Pancreas (tissue), 10 donors: ENCODE data around the gene ULBP2. TPM values are rescaled to one million over a fixed set of nuclear protein-coding genes. Genes with fewer than 3 reads are reported as not detected.

Experiments used
- ATAC-seq, 4 donors: fragments of 200-7000 bp; cut with Tn5 transposase; one replicate each; pipeline versions ENCODE4 v1.8.0 to v1.9.1; 2020; ENCODE audit warnings: mild to moderate bottlenecking in 4 of 4, moderate library complexity in 4 of 4
- DNase-seq, 6 donors: peaks; one replicate each; pipeline ENCODE4 v3.0.0-alpha.2; 2020
- FAIRE-seq: peaks from 2 replicates; lab custom pipeline; 2012; peaks lifted over from hg19 to GRCh38; lab: Jason Lieb, UNC
- H3K27ac ChIP-seq, 4 donors: fragments of 200-600 bp; sonication (generic); 1 replicate in 3 of 4; 2 replicates in 1 of 4; pipeline versions ENCODE4 v1.5.0 to v1.8.0; 2020
- H3K27me3 ChIP-seq, 4 donors: fragments of 200-600 bp; one replicate each; pipeline ENCODE4 v1.8.0; 2021
- H3K36me3 ChIP-seq, 3 donors: fragments of 200-600 bp; sonication (generic) in 1 of 3; one replicate each; pipeline versions ENCODE4 v1.5.0 to v1.8.0; 2020 to 2021
- H3K4me1 ChIP-seq, 3 donors: fragments of 200-600 bp; one replicate each; pipeline ENCODE4 v1.8.0; 2021
- H3K4me3 ChIP-seq, 4 donors: fragments of 200-600 bp; sonication (generic) in 2 of 4; one replicate each; pipeline versions ENCODE4 v1.5.0 to v1.8.0; 2020 to 2021
- H3K9me3 ChIP-seq, 4 donors: fragments of 200-600 bp; one replicate each; pipeline ENCODE4 v1.8.0; 2021
- WGBS, 2 donors: extraction: QIAGEN DNeasy Blood & Tissue Kit; methylation state at CpG; one replicate each; pipeline ENCODE4 v1.1.7; 2013; 5-methylcytosine and 5-hydroxymethylcytosine counted together
- intact Hi-C, 3 donors: fragments of 100-400 bp; cut with DNase I; formaldehyde crosslinking; loops; one replicate each; pipeline versions ENCODE4 v1.11.1 to v1.14.2; 2022
- polyA plus RNA-seq, 2 donors: library from polyadenylated mRNA; stranded (reverse); fragments of 200-250 nt; gene quantifications; one replicate each; pipeline ENCODE4 v1.2.3, GENCODE V29; 2013
- total RNA-seq, 6 donors: library from RNA; stranded (reverse); fragmentation: NEBNext Ultra II Directional in 4 of 6; extraction: Animal tissue kit (Norgen Biotek cat#: 25700) in 4 of 6; gene quantifications; one replicate each; pipeline versions ENCODE4 v1.2.1 to v1.2.4, GENCODE V29; 2021 to 2023
- TF ChIP-seq, protein P1 (sequence below), 4 donors: fragments of 200-600 bp; sonication (generic) in 3 of 4; IDR thresholded peaks; one replicate each; pipeline versions ENCODE4 v1.5.0 to v1.8.0; 2021; ENCODE audit warnings: antibody characterized with exemption in 4 of 4
- donor health status: healthy with polysubstance abuse.
- donor health status: DM: no; HTN: no; CAD: no; lungs with moderate emphysema.
- donor health status: DM: no; HTN: no; CAD: no.
- donor health status: control.
- donor health status: control.
- donor health status: Bipolar disorder and iron deficiency.
- donor health status: DM: yes; HTN: yes; CAD: no.
- donor health status: DM: no; HTN: no; CAD: no.
- donor health status: DM: no; HTN: no; CAD: no.
- donor health status: DM: yes; HTN: yes; CAD: no.

Gene ULBP2
- total and polyA plus RNA-seq, 8 donors = 0.19 to 0.37 (median 0.25) TPM; not detected in 3

- ATAC-seq (no peak), DNase-seq (no peak), FAIRE-seq (no peak)
- no peak overlapping the region for H3K27ac ChIP-seq
- no peaks in the 10 kb centered on the region for H3K36me3 ChIP-seq
- intact Hi-C loops = no loop called here
- peaks cover 0 to 4% (median 0%) of the 10 kb centered on the region in 4 donors for H3K27me3 ChIP-seq
- H3K4me3 ChIP-seq = no peak overlapping the region
- TF ChIP-seq, protein P1, sequence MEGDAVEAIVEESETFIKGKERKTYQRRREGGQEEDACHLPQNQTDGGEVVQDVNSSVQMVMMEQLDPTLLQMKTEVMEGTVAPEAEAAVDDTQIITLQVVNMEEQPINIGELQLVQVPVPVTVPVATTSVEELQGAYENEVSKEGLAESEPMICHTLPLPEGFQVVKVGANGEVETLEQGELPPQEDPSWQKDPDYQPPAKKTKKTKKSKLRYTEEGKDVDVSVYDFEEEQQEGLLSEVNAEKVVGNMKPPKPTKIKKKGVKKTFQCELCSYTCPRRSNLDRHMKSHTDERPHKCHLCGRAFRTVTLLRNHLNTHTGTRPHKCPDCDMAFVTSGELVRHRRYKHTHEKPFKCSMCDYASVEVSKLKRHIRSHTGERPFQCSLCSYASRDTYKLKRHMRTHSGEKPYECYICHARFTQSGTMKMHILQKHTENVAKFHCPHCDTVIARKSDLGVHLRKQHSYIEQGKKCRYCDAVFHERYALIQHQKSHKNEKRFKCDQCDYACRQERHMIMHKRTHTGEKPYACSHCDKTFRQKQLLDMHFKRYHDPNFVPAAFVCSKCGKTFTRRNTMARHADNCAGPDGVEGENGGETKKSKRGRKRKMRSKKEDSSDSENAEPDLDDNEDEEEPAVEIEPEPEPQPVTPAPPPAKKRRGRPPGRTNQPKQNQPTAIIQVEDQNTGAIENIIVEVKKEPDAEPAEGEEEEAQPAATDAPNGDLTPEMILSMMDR (IDR thresholded peaks at IDR 0.05) = no peak
- no peaks in the 10 kb centered on the region for H3K4me1 ChIP-seq
- WGBS, 2 donors = 8 to 18% methylated on average over 3 of the region's 3 CpGs
- no peaks in the 10 kb centered on the region for H3K9me3 ChIP-seq
Observed at GRCh38 chr6:149929422-149929821, 12.4 kb upstream of the ULBP2 start.

- 66 to 68% methylated on average over 6 of the region's 6 CpGs for WGBS, 2 donors
- no peaks in the 10 kb centered on the region for H3K9me3 ChIP-seq
- no peak overlapping the region for H3K4me3 ChIP-seq
- FAIRE-seq (no peak), DNase-seq (no peak), ATAC-seq (no peak)
- TF ChIP-seq, protein P1 (IDR thresholded peaks at IDR 0.05) = no peak
- no peaks in the 10 kb centered on the region for H3K36me3 ChIP-seq
- no peaks in the 10 kb centered on the region for H3K4me1 ChIP-seq
- intact Hi-C loops = no loop called here
- H3K27me3 ChIP-seq = peaks cover 0 to 13% (median 0%) of the 10 kb centered on the region in 4 donors
- no peak overlapping the region for H3K27ac ChIP-seq
Observed at GRCh38 chr6:149931501-149931900, 10.3 kb upstream of the ULBP2 start.

- Histone ChIP-seq H3K36me3 (no peaks in the 10 kb centered on the region), H3K4me3 (no peak overlapping the region), H3K4me1 (no peaks in the 10 kb centered on the region), H3K27me3 (peaks cover 0 to 25% (median 2%) of the 10 kb centered on the region in 4 donors), H3K27ac (no peak overlapping the region), H3K9me3 (no peaks in the 10 kb centered on the region)
- FAIRE-seq (no peak), DNase-seq (no peak), ATAC-seq (no peak)
- intact Hi-C loops = loop anchor here in 1 of 3 donors (2.0 kb wide), 1 partner anchor 84 kb away; no protein-coding TSS in a partner anchor
- TF ChIP-seq, protein P1 (IDR thresholded peaks at IDR 0.05) = no peak
- 48 to 59% methylated on average over 5 of the region's 5 CpGs for WGBS, 2 donors
Observed at GRCh38 chr6:149933036-149933435, 8.8 kb upstream of the ULBP2 start.

DNA sequence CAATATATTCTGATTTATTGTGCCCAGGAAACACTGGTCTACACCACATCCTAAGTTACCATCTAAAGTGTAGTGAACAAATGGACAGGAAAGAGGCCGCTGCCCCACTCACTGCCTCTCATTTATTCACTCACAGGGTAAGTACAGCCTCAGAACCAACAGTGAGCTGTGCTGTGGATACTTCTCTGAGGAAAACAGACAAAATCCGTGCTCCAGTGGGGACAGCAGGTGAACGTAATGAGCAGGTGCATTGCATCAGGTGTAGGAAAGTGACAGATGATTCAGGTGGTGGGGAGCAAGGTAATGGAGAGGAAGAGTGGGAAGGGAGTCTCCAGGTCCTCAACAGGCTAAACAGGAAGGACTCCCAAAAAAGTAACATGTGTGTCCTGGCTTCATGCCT, 8.4 kb upstream of the ULBP2 start:
- TF ChIP-seq, protein P1 (IDR thresholded peaks at IDR 0.05) = no peak
- Histone ChIP-seq H3K27ac (no peak overlapping the region), H3K27me3 (peaks cover 0 to 27% (median 3%) of the 10 kb centered on the region in 4 donors), H3K4me1 (peaks cover 0 to 4% (median 3%) of the 10 kb centered on the region in 3 donors), H3K9me3 (no peaks in the 10 kb centered on the region), H3K4me3 (no peak overlapping the region), H3K36me3 (no peaks in the 10 kb centered on the region)
- intact Hi-C loops = loop anchor here in 1 of 3 donors (2.0 kb wide), 1 partner anchor 83 kb away; no protein-coding TSS in a partner anchor
- FAIRE-seq = no peak
- no peak for DNase-seq
- WGBS, 2 donors = 32 to 36% methylated on average over 3 of the region's 3 CpGs
- ATAC-seq = no peak
